ENCODE results near the gene SLC22A17.

- TF ChIP-seq CTCF (IDR thresholded peaks at IDR 0.05; ENCODE audit: poor library complexity) (no peak), EZH2 (IDR thresholded peaks at IDR 0.05; ENCODE audit: borderline replicate concordance) (no peak)
Observed at GRCh38 chr14:23399591-23399990, 46.9 kb upstream of the SLC22A17 start.

Data from hepatocyte (in vitro differentiated cells).